ENCODE data around the gene CPNE1.

Gene CPNE1

GRCh38 chr20:35616465-35617396 lies 48.0 kb downstream of the CPNE1 start:
- CTCF ChIA-PET = interaction anchor here (0.7 to 1.2 kb wide), 4 partner anchors 12 to 47 kb away, joined by 3 to 4 read pairs (median 3); no protein-coding TSS in a partner anchor
- H3K4me1 Mint-ChIP-seq = peaks cover 42% of the 10 kb centered on the region
- H3K9me3 Mint-ChIP-seq = no peaks in the 10 kb centered on the region
- peak overlapping the region; percentile 84 for H3K4me3 Mint-ChIP-seq
- peaks cover 35% of the 10 kb centered on the region for H3K27me3 Mint-ChIP-seq
- peak; percentile 71 for DNase-seq
- H3K36me3 Mint-ChIP-seq = peaks cover 7% of the 10 kb centered on the region
- H3K27ac Mint-ChIP-seq = peak overlapping the region; percentile 94

GRCh38 chr20:35615667-35616464 lies 48.8 kb downstream of the CPNE1 start, which contains the start of gene SPAG4:
TSS of gene SPAG4 (plus strand) at chr20:35615829. CDS start at chr20:35616004, 175 bp downstream.
- H3K4me1 Mint-ChIP-seq = peaks cover 42% of the 10 kb centered on the region
- DNase-seq = peak; percentile 100

DNA sequence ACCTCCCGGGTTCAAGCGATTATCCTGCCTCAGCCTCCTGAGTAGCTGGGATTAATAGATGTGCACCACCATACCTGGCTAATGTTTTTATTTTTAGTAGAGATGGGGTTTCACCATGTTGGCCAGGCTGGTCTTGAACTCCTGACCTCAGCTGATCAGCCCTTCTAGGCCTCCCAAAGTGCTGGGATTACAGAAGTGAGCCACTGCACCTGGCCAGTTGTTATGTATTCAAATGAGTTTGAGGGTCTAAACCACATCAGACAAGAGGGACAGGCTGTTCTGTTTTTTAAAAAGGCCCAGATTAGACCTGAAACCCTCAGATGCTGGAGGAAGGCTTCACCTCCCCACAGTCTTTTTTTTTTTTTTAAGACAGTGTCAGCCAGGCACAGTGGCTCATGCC lies 53.2 kb downstream of the CPNE1 start:
- Mint-ChIP-seq H3K9me3 (no peaks in the 10 kb centered on the region), H3K36me3 (no peaks in the 10 kb centered on the region), H3K4me1 (peaks cover 13% of the 10 kb centered on the region), H3K27ac (no peak overlapping the region), H3K27me3 (peaks cover 33% of the 10 kb centered on the region), H3K4me3 (no peak overlapping the region)
- DNase-seq = no peak
- CTCF ChIA-PET = no interaction called here

More at GRCh38 chr20:35615667-35616464, 48.8 kb downstream of the CPNE1 start, which contains the start of gene SPAG4:
- Mint-ChIP-seq H3K27me3 (peaks cover 38% of the 10 kb centered on the region), H3K27ac (peak within 1 kb of the TSS; percentile 94), H3K36me3 (peaks cover 1% of the 10 kb centered on the region), H3K4me3 (peak within 1 kb of the TSS; percentile 84), H3K9me3 (no peaks in the 10 kb centered on the region)
- CTCF ChIA-PET = interaction anchor here (0.6 to 0.9 kb wide), 3 partner anchors 10 to 86 kb away, joined by 3 read pairs; no protein-coding TSS in a partner anchor

GRCh38 chr20:35610833-35611427 lies 53.8 kb downstream of the CPNE1 start:
- Mint-ChIP-seq H3K27ac (no peak overlapping the region), H3K4me1 (peaks cover 10% of the 10 kb centered on the region), H3K36me3 (no peaks in the 10 kb centered on the region), H3K4me3 (no peak overlapping the region), H3K9me3 (no peaks in the 10 kb centered on the region), H3K27me3 (peaks cover 33% of the 10 kb centered on the region)
- no peak for DNase-seq
- CTCF ChIA-PET = no interaction called here

DNA sequence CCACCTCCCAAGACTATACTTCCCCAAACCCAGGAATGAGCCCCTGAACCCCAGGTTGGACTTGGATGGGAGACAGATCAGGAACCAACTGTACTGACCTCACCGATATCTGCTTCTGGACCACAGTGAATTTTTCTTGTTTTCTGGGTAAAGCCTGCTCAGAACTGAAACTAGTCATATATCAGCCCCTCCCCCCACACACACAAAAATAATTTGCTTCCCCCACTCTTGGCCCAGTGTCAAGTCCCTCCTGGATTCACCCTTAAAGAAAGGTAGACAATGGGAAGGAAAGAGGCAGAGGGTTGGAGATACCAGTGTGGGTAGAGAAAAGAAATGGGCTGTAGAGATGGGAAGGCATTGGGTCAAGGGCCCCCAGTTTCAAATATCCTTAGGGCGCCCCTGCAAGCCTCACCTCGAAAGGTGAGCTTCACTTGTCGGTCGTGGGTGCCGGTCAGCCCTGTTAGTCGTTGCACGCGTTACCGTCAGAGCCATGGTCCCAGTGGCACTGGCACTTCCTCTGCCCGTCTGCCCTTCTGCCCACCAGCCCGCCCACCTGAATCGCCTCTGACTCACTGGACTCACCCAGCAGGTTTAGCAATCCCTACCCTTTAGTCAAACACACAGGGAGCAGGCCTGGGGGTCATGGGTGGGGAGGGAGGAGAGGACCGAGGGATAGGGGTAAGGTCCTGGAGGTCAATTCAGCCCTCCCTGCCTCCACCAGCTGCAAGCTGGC lies 57.5 kb downstream of the CPNE1 start:
- CTCF ChIA-PET = no interaction called here
- DNase-seq = peak; percentile 18
- no peaks in the 10 kb centered on the region for H3K9me3 Mint-ChIP-seq
- peaks cover 52% of the 10 kb centered on the region for H3K27me3 Mint-ChIP-seq
- H3K4me1 Mint-ChIP-seq = peaks cover 3% of the 10 kb centered on the region
- H3K4me3 Mint-ChIP-seq = no peak overlapping the region
- H3K27ac Mint-ChIP-seq = no peak overlapping the region
- no peaks in the 10 kb centered on the region for H3K36me3 Mint-ChIP-seq

- CTCF ChIA-PET = interaction anchor here (2.1 to 2.5 kb wide), 2 partner anchors 13 to 144 kb away, joined by 8 to 12 read pairs; no protein-coding TSS in a partner anchor
- Mint-ChIP-seq H3K36me3 (no peaks in the 10 kb centered on the region), H3K27ac (no peak overlapping the region), H3K9me3 (no peaks in the 10 kb centered on the region), H3K4me3 (no peak overlapping the region), H3K4me1 (peaks cover 7% of the 10 kb centered on the region), H3K27me3 (peaks cover 59% of the 10 kb centered on the region)
- peak; percentile 12 for DNase-seq
Measured at GRCh38 chr20:35606127-35606526, 58.6 kb downstream of the CPNE1 start.

- H3K27ac Mint-ChIP-seq = no peak overlapping the region
- peaks cover 68% of the 10 kb centered on the region for H3K27me3 Mint-ChIP-seq
- no peaks in the 10 kb centered on the region for H3K36me3 Mint-ChIP-seq
- peak; percentile 33 for DNase-seq
- CTCF ChIA-PET = interaction anchor here (1.0 to 2.5 kb wide), 6 partner anchors 9 to 142 kb away, joined by 3 to 12 read pairs (median 4); no protein-coding TSS in a partner anchor
- peaks cover 14% of the 10 kb centered on the region for H3K4me1 Mint-ChIP-seq
- H3K4me3 Mint-ChIP-seq = no peak overlapping the region
- no peaks in the 10 kb centered on the region for H3K9me3 Mint-ChIP-seq
Measured at GRCh38 chr20:35604449-35604747, 60.3 kb downstream of the CPNE1 start.

DNA sequence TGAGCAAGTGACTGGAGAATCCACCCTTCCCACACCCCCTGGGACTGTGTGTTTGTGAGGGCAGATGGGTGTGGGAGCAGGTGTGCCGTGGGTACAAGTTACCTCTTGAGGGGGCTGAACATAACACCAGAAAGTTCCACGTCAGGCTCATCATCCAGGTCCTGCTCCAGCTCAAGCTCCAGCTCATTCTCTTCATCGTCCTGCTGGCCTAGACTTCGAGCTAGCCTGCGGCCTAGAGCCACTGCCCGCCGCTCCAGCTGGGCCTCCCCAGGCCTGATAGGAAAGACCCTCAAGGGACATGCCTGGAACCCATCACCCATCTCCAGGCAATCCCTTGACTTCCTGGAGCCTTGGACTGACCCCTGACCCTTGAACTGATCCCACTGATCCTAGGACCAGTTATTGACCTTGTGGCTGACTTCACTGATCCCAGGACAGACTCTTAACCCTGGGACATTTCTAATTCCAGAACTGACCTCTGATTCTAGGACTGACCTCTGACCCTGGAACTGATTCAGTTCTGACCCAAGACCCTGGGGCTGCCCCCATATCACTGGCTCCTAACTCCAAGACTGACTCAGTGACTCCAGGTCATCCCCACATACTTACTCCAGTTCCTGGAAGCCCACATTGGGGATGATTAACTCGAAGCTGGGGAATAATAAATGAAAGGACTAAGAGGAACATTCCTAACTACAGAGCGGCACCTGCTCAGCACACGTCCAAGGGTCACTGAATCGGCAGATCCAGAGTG lies 60.8 kb downstream of the CPNE1 start:
- DNase-seq = peak; percentile 18
- Mint-ChIP-seq H3K4me1 (peaks cover 14% of the 10 kb centered on the region), H3K27ac (no peak overlapping the region), H3K4me3 (no peak overlapping the region), H3K9me3 (no peaks in the 10 kb centered on the region), H3K27me3 (peaks cover 71% of the 10 kb centered on the region), H3K36me3 (no peaks in the 10 kb centered on the region)
- CTCF ChIA-PET = interaction anchor here (0.8 to 2.5 kb wide), 6 partner anchors 9 to 145 kb away, joined by 3 to 12 read pairs (median 3); no protein-coding TSS in a partner anchor

DNA sequence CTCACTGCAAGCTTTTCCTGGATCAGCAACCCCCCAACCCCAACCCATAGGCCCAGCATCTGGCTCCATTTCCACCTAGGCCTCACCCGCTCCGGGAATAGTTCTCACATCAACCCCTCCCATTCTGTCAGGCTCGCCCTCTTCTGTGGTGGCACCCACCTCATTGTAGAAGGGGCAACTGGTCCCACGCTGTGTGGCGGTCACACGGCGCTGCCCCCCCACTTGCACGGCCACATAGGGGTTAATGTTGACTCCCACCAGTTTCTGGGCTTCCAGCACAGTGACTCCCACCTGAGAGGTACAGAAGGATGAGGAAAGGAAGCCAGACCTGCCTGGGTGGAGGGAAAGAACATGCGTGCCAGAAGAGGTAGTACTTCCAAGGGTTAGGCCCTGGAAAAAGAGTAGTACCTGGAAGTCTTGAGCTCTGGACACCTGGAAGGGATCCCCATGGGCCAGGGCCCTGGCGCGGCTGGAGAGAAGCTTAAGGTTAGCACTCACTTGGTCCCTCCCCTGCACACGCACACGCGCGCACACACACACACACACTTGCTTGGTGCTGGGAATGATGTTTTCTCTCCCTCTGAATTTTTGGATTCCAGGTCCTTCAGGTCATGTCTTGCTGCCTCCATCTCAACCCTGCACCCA lies 61.7 kb downstream of the CPNE1 start:
- peaks cover 78% of the 10 kb centered on the region for H3K27me3 Mint-ChIP-seq
- H3K36me3 Mint-ChIP-seq = no peaks in the 10 kb centered on the region

DNA sequence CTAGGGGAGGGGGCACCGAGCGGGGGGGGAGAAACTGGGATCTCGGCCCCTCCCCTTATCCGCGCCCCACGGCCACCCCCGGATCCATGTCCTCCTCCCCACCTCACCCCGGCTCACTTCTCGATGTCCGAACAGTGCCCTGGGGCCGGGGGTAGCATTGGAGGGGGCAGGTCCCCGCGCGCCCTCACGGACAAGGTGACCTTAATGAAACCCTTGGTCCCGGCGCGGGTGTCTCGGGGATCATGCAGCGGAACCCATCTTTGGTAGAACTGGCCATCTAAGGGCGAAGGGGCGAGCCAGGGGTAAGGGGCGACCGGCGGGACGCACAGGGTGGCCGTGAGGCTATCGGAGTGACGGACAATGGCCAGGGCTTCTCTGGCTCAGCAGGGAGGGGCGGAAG lies 62.7 kb downstream of the CPNE1 start:
- peak overlapping the region; percentile 26 for H3K4me3 Mint-ChIP-seq
- H3K27ac Mint-ChIP-seq = no peak overlapping the region
- H3K4me1 Mint-ChIP-seq = peaks cover 13% of the 10 kb centered on the region
- no peaks in the 10 kb centered on the region for H3K9me3 Mint-ChIP-seq
- CTCF ChIA-PET = interaction anchor here (1.0 to 2.1 kb wide), 4 partner anchors 18 to 352 kb away, joined by 4 to 11 read pairs (median 5); partner anchors contain the start of gene SCAND1
- H3K36me3 Mint-ChIP-seq = no peaks in the 10 kb centered on the region
- DNase-seq = peak; percentile 16
- H3K27me3 Mint-ChIP-seq = peaks cover 82% of the 10 kb centered on the region

More for the DNA sequence above, 61.7 kb downstream of the CPNE1 start:
- Mint-ChIP-seq H3K4me3 (no peak overlapping the region), H3K27ac (no peak overlapping the region), H3K9me3 (no peaks in the 10 kb centered on the region), H3K4me1 (peaks cover 14% of the 10 kb centered on the region)
- CTCF ChIA-PET = interaction anchor here (0.8 to 1.0 kb wide), 2 partner anchors 140 to 145 kb away, joined by 3 read pairs; no protein-coding TSS in a partner anchor
- DNase-seq = peak; percentile 12

- Mint-ChIP-seq H3K27me3 (peaks cover 86% of the 10 kb centered on the region), H3K36me3 (no peaks in the 10 kb centered on the region), H3K27ac (no peak overlapping the region), H3K4me1 (peaks cover 11% of the 10 kb centered on the region), H3K9me3 (no peaks in the 10 kb centered on the region), H3K4me3 (peak overlapping the region; percentile 63)
- peak; percentile 87 for DNase-seq
- CTCF ChIA-PET = interaction anchor here (0.7 to 2.1 kb wide), 8 partner anchors 16 to 353 kb away, joined by 3 to 11 read pairs (median 4); partner anchors contain the start of gene SCAND1
Measured at GRCh38 chr20:35600993-35601973, 63.4 kb downstream of the CPNE1 start.
